ENCODE measurements around the gene GARRE1. TPM values are rescaled to one million over a fixed set of nuclear protein-coding genes. Genes with fewer than 3 reads are reported as not detected.

Gene GARRE1
- polyA plus RNA-seq, 1 donor from 2014 or later: 15.9 TPM

GRCh38 chr19:34282611-34283519 lies 28.5 kb downstream of the GARRE1 start:
- Histone ChIP-seq H3F3A (ENCODE audit: insufficient read depth, low read length, poor library complexity, severe bottlenecking) (no peaks in the 10 kb centered on the region), H3K9me2 (ENCODE audit: insufficient read depth, low read length) (no peaks in the 10 kb centered on the region), H3K27me3 (ENCODE audit: insufficient read depth, low read depth, low read length) (no peaks in the 10 kb centered on the region), H3K9ac (ENCODE audit: low read length) (no peak overlapping the region), H3K36me3 (ENCODE audit: insufficient read depth, low read length) (no peaks in the 10 kb centered on the region), H3K79me2 (replicated peaks; ENCODE audit: insufficient read depth, low read length) (no peaks in the 10 kb centered on the region), H3K4me3 (ENCODE audit: low read length) (no peak overlapping the region), H3K9me3 (ENCODE audit: low read length) (no peaks in the 10 kb centered on the region), H3K27ac (ENCODE audit: low read length) (no peak overlapping the region), H2AFZ (ENCODE audit: low read depth, low read length) (no peak overlapping the region), H4K20me1 (ENCODE audit: insufficient read depth) (no peaks in the 10 kb centered on the region), H3K4me2 (ENCODE audit: low read length) (no peak overlapping the region)
- TF ChIP-seq RAD21 (conservative IDR thresholded peaks at IDR 0.05): no peak
- no peak for TF ChIP-seq EZH2 (IDR thresholded peaks at IDR 0.05; ENCODE audit: borderline replicate concordance, insufficient read depth, low read length, poor library complexity, severe bottlenecking)
- no peak for TF ChIP-seq EP300 (conservative IDR thresholded peaks at IDR 0.05; ENCODE audit: poor library complexity, severe bottlenecking)
- TF ChIP-seq SMC3 (conservative IDR thresholded peaks at IDR 0.05; ENCODE audit: poor library complexity): no peak
- no peak for TF ChIP-seq CTCF (IDR thresholded peaks at IDR 0.05; ENCODE audit: poor library complexity, severe bottlenecking)
- no peak for TF ChIP-seq REST (IDR thresholded peaks at IDR 0.05; ENCODE audit: borderline replicate concordance)
- no peak for TF ChIP-seq TAF1 (IDR thresholded peaks at IDR 0.05; ENCODE audit: low read depth)
- TF ChIP-seq MXI1 (conservative IDR thresholded peaks at IDR 0.05; ENCODE audit: poor library complexity, severe bottlenecking): no peak

- Histone ChIP-seq H3F3A (ENCODE audit: insufficient read depth, low read length, poor library complexity, severe bottlenecking) (no peaks in the 10 kb centered on the region), H3K9ac (ENCODE audit: low read length) (no peak overlapping the region), H2AFZ (ENCODE audit: low read depth, low read length) (no peak overlapping the region), H3K27me3 (ENCODE audit: insufficient read depth, low read depth, low read length) (no peaks in the 10 kb centered on the region), H3K9me2 (ENCODE audit: insufficient read depth, low read length) (no peaks in the 10 kb centered on the region), H3K4me2 (ENCODE audit: low read length) (no peak overlapping the region), H3K27ac (ENCODE audit: low read length) (no peak overlapping the region), H3K9me3 (ENCODE audit: low read length) (no peaks in the 10 kb centered on the region), H4K20me1 (ENCODE audit: insufficient read depth) (no peaks in the 10 kb centered on the region), H3K4me3 (ENCODE audit: low read length) (no peak overlapping the region), H3K36me3 (ENCODE audit: insufficient read depth, low read length) (no peaks in the 10 kb centered on the region), H3K79me2 (replicated peaks; ENCODE audit: insufficient read depth, low read length) (no peaks in the 10 kb centered on the region)
- TF ChIP-seq EZH2 (IDR thresholded peaks at IDR 0.05; ENCODE audit: borderline replicate concordance, insufficient read depth, low read length, poor library complexity, severe bottlenecking) (no peak), RAD21 (conservative IDR thresholded peaks at IDR 0.05) (no peak), TAF1 (IDR thresholded peaks at IDR 0.05; ENCODE audit: low read depth) (no peak), EP300 (conservative IDR thresholded peaks at IDR 0.05; ENCODE audit: poor library complexity, severe bottlenecking) (no peak), SMC3 (conservative IDR thresholded peaks at IDR 0.05; ENCODE audit: poor library complexity) (no peak), REST (IDR thresholded peaks at IDR 0.05; ENCODE audit: borderline replicate concordance) (no peak), POLR2AphosphoS5 (IDR thresholded peaks at IDR 0.05) (no peak), CTCF (IDR thresholded peaks at IDR 0.05; ENCODE audit: poor library complexity, severe bottlenecking) (no peak), MXI1 (conservative IDR thresholded peaks at IDR 0.05; ENCODE audit: poor library complexity, severe bottlenecking) (no peak)
Observed at GRCh38 chr19:34284505-34284904, 30.2 kb downstream of the GARRE1 start.
